ENCODE measurements around the gene NBPF4.
"Not testable (repeated sequence)": the region's sequence is repeated elsewhere in the genome, so short reads cannot be mapped to it uniquely, and the experiment has no call there.

NBPF4 gene

GRCh38 chr1:108243976-108244375, at the start of gene NBPF4:
Gene NBPF4 (minus strand): TSS chr1:108244076. CDS start chr1:108243761, 315 bp downstream.
- DNase-seq (ENCODE audit: low read depth) = not testable (repeated sequence)

- DNase-seq (ENCODE audit: low read depth) = not testable (repeated sequence)
Observed at GRCh38 chr1:108282528-108283257, 38.8 kb upstream of the NBPF4 start.

- not testable (repeated sequence) for DNase-seq (ENCODE audit: low read depth)
Observed at GRCh38 chr1:108272485-108273327, 28.8 kb upstream of the NBPF4 start.

DNA sequence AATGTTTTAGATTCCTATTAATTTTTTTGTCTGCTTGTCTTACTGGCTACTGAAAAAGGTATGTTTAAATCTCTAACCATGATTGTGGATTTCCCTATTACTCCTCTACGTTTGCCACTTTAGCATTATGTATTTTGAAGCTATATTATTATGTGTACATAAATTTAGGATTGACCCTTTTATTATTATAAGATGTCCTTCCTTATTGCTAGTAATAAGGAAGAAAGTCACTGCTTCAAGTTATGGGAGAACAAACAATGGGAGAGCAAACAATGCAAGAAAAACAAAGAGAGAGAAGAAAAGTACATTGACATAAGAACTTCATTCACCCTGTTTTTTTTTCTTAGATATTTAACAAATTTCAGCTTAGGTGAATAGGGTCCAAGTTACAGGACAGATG, 23.2 kb upstream of the NBPF4 start:
- not testable (repeated sequence) for DNase-seq (ENCODE audit: low read depth)

- not testable (repeated sequence) for DNase-seq (ENCODE audit: low read depth)
Observed at GRCh38 chr1:108261967-108262366, 18.1 kb upstream of the NBPF4 start.

- DNase-seq (ENCODE audit: low read depth) = not testable (repeated sequence)
Observed at GRCh38 chr1:108261519-108261918, 17.6 kb upstream of the NBPF4 start.

DNA sequence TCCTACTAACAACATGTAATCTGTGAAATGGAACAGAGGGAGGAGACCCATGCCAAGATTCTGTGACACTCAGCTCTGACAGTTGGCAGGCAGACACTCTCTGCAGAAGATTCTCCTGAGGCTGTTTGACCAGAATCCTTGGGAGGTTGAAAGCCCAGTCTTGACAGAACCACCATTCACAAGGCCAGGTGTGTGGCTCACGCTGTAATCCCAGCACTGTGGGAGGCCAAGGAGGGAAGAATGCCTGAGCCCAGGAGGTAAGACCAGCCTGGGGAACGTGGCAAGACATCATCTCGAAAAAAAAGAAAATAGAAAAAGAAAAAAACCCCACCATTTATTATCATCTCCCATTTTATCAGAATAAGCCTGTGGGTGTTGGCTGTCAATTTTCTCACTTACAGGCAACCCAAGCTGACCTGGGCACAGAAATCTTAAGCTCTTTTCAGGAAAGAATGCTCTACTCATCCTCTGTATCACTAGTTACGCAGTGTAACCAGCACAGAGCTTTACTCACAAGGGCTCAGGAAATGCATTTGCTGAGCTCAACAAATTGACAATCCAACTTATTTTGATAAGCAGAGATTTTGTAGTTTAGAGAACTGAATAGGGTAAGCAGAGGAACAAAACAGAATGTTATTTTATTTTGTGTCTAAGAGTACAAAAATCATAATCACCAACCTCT, 16.8 kb upstream of the NBPF4 start:
- DNase-seq (ENCODE audit: low read depth) = not testable (repeated sequence)

DNA sequence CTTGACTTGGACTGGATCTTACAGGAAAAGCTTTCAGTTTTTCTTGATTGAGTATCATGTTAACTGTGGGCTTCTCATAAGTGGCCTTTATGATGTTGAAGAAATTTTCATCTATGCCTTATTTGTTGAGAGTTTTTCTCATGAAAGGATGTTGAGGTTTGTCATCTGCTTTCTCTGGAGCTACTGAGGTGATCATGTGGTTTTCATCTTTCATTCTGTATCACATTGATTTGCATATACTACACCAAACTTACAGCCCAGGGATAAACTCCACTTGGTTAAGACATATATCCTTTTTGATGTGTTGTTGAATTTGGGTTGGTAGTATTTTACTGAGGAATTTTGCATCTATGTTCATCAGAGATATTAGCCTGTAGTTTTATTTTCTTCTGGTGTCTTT, 11.6 kb upstream of the NBPF4 start:
- not testable (repeated sequence) for DNase-seq (ENCODE audit: low read depth)

DNA sequence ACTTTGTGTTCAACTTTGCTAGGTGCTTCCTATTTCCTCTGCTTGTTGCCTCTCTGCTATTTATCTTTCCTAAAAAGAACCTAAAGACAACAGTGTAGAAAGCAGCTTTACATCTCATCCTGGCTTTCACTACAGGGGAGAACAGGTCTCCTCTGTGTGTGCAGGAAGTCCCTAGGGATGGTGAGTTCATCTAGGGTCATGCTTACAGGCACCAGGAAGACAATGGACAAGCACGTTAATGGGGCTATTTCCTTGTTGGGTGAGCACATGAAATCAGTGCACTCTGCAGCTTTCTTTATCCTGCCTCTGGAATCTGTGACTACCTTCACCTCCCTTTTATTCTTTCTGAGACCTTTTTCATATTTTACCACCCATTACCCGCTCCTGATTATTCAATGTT, 4.5 kb downstream of the NBPF4 start:
- DNase-seq (ENCODE audit: low read depth) = not testable (repeated sequence)

GRCh38 chr1:108235308-108235707, 8.6 kb downstream of the NBPF4 start:
- not testable (repeated sequence) for DNase-seq (ENCODE audit: low read depth)

DNA sequence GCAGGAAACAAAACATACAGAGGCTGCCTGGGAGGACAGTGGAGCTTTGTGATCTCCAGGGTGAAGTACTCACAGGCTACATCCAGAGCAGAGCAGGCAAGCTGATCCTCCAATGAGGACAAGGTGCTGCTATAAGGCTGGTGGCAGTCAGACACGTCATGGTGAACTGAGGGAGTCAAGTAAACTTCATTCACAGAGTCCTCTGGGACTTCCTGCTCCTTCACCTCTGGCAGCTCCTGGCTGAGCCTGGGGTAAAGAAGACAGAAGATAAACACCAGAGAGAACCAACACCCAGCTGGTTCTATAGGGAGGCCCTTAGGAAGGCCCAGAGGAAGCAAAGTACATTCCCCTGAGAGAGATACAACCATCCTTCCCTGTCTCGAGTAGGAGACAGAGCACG, 11.7 kb downstream of the NBPF4 start:
- not testable (repeated sequence) for DNase-seq (ENCODE audit: low read depth)

- not testable (repeated sequence) for DNase-seq (ENCODE audit: low read depth)
Observed at GRCh38 chr1:108229976-108230375, 13.9 kb downstream of the NBPF4 start.

GRCh38 chr1:108227772-108228171, 16.1 kb downstream of the NBPF4 start:
- DNase-seq (ENCODE audit: low read depth) = not testable (repeated sequence)

DNA sequence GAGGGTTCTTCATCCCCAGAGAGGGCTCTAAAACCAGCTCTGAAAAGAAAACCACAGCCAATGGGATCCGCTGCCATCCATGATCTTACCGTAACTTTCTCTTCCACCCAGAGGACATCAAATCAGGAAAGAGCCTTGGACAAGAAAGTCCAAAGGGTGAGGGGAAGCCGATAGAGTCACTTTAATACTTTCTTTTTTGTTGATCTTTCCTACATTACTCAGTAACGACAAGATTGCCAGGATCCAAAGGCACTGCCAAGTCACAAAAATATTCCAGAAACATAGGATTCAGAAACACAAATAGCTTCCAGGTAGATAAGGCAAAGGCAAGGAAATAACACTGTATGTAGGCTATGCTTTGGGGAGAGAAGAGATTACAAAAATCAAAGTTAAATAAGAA, 17.0 kb downstream of the NBPF4 start:
- not testable (repeated sequence) for DNase-seq (ENCODE audit: low read depth)

DNA sequence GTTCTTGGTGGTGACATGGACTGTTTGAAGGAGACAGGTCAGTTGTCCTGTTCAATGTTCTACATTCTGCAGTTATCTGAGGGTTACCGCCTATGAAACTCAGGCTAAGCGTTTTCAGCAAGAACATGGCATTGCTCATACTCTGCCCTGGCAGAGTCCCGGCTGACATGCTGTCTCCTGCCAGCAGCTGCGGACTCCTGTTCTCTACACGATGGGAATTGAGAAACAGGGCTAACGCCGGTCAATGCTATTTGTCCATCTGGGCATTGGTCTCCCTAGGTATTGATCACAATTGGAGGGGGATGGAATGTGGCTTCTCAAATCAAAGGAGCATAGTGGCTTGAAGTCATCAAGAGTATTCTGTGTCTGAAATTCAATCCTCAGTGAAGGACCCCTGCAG, 20.6 kb downstream of the NBPF4 start:
- DNase-seq (ENCODE audit: low read depth) = not testable (repeated sequence)

- not testable (repeated sequence) for DNase-seq (ENCODE audit: low read depth)
Observed at GRCh38 chr1:108217515-108218174, 26.2 kb downstream of the NBPF4 start.

- not testable (repeated sequence) for DNase-seq (ENCODE audit: low read depth)
Observed at GRCh38 chr1:108217007-108217406, 26.9 kb downstream of the NBPF4 start.

DNA sequence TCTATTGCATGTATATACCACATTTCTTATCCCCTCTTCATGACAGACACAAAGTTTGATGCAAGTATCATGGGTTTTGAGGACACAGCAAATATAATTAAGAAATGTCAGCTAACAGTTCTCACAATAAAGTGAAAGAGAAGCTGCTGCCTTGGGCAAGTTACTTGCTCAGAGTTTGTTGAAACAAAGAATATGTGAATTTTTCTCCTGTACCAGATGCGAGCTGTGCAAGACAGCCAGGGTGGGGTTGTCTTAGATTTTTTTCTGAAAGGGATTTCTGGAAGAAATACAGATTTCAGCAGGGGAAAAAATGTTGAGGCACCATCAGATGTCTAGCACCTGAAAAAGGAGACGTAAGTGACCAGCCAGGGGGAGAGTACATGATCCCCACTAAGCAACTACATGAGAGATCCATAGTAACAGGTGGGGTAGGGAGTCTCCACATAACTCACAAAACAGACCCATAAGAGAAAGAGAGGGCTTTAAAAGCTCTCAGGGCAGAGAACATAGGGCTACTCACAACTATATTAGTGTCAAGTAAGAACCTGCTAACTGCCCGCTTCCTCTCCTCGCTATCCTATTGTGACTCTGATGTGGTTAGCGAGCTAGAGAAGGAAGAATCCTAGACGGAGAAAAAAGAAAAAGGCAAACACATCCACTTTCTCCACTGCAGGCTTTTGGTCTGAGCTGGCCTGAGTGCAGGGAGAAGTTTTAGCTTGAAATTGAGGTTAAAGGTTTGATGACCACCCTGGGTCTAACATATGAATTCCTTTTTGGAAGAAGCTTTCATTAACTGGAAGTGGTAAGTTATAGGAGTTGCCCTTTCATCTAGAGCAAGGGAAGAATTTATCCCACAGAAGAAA, 27.6 kb downstream of the NBPF4 start:
- not testable (repeated sequence) for DNase-seq (ENCODE audit: low read depth)

DNA sequence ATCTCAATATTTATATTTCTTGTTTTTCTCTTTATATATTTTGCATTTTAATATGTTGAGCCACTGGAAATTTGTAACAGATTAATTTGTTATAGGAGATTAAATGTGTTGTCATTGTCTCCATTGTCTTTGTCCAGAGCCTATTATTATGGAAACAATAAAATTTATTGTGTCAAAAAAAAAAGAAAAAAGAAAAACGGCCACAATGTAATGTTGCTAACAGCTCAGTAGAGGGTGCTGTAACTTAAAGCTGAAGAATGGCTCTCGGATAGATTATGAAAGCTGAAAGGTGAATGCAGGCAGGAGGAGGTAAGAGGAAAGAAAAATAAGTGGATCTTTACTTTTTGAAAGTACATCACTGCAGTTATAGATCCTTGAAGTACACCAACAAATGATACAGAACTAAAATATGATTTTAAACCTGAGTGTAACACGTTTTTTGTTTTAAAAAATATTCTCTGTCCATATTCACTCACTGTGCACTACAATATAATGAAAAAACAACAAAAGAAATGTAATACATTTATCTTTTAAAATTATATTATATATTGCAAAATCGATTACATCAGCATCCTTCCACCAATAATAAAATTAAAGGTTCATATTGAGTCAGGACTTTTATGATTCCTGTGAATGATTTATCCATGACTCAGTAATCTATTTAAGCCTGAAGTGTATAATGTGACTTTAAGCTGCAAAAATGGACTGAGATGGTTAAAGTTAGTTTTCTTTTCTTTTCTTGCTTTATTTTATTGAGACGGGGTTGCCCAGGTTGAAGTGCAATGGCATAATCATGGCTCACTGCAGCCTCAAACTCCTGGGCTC, 29.0 kb downstream of the NBPF4 start:
- not testable (repeated sequence) for DNase-seq (ENCODE audit: low read depth)

DNA sequence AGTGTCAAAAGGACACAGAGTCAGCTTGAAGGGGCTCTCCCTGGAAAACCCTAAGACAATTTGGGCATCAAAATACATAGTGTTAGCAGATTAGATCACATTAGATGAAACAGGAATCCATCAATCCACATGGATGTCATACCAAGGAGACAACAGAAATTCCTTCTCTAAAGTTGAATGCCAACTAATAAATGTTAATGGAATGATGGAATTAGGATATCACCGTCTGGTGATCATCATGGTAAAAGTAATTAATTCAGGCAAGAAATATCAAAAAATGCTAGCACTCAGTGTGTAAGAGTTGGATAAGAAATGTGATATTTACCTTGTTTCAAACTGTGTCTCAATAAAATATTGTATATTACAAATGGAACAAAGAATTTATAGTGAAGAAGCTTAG, 32.9 kb downstream of the NBPF4 start:
- no peak for DNase-seq (ENCODE audit: low read depth)

Measured in GM04503 (cell line).